WTC11 (cell line): ENCODE data around the gene TMEM198. TPM values are rescaled to one million over a fixed set of nuclear protein-coding genes. Genes with fewer than 3 reads are reported as not detected.

Source experiments
- ATAC-seq: fragments of 200-7000 bp; cut with Tn5 transposase; 2 replicates; pipeline ENCODE4 v1.10.0; 2021; ENCODE audit warnings: mild to moderate bottlenecking, moderate library complexity
- CTCF ChIA-PET: fragments of 300-600 bp; sonication (Branson Sonifier 250); formaldehyde crosslinking; loops from one replicate; lab custom pipeline; 2021; ENCODE audit warnings: antibody characterized with exemption; lab: Charles Lee
- POLR2A ChIA-PET: fragments of 350-600 bp; sonication (Branson Sonifier 250); formaldehyde crosslinking; loops from one replicate; lab custom pipeline; 2021; ENCODE audit warnings: antibody characterized with exemption; lab: Charles Lee
- DNase-seq: peaks from one replicate; pipeline ENCODE4 v3.0.0; 2021; ENCODE audit warnings: low spot score
- H3K27ac Mint-ChIP-seq: 2 replicates; pipeline ENCODE4 v1.8.0; 2021; ENCODE audit warnings: mixed read lengths
- H3K27me3 Mint-ChIP-seq: 2 replicates; pipeline ENCODE4 v1.8.0; 2021; ENCODE audit warnings: low read depth, mild to moderate bottlenecking, moderate library complexity, mixed read lengths
- H3K36me3 Mint-ChIP-seq: 2 replicates; pipeline ENCODE4 v1.8.0; 2021; ENCODE audit warnings: mixed read lengths
- H3K4me1 Mint-ChIP-seq: 2 replicates; pipeline ENCODE4 v1.8.0; 2022; ENCODE audit warnings: mixed read lengths
- H3K4me3 Mint-ChIP-seq: 2 replicates; pipeline ENCODE4 v1.8.0; 2021; ENCODE audit warnings: mild to moderate bottlenecking, moderate library complexity, mixed read lengths
- H3K9me3 Mint-ChIP-seq: 2 replicates; pipeline ENCODE4 v1.8.0; 2021; ENCODE audit warnings: mixed read lengths
- ATF2 ChIP-seq: sonication (generic); formaldehyde crosslinking; IDR thresholded peaks from 2 replicates; pipeline ENCODE4 v1.8.1; 2022; ENCODE audit warnings: low read depth, missing genetic modification reagents, borderline replicate concordance
- CDX4 ChIP-seq: fragments of 250-450 bp; sonication (Bioruptor Pico); IDR thresholded peaks from 2 replicates; pipeline ENCODE4 v1.9.0; 2021; ENCODE audit warnings: moderate library complexity, mild to moderate bottlenecking, inconsistent platforms, borderline replicate concordance
- E2F1 ChIP-seq: sonication (generic); formaldehyde crosslinking; IDR thresholded peaks from 2 replicates; pipeline ENCODE4 v1.8.0; 2022; ENCODE audit warnings: mild to moderate bottlenecking, missing genetic modification reagents
- IRF2 ChIP-seq: sonication (generic); formaldehyde crosslinking; IDR thresholded peaks from 2 replicates; pipeline ENCODE4 v1.8.0; 2022; ENCODE audit warnings: low read depth, missing genetic modification reagents, borderline replicate concordance
- MXD4 ChIP-seq: fragments of 250-450 bp; sonication (Bioruptor Pico); IDR thresholded peaks from 2 replicates; pipeline ENCODE4 v1.8.0; 2021; ENCODE audit warnings: mild to moderate bottlenecking, moderate library complexity, borderline replicate concordance
- NFYB ChIP-seq: sonication (generic); formaldehyde crosslinking; conservative IDR thresholded peaks from 2 replicates; pipeline ENCODE4 v1.8.0; 2022; ENCODE audit warnings: low read depth, missing genetic modification reagents
- NR2C2 ChIP-seq: sonication (generic); formaldehyde crosslinking; IDR thresholded peaks from 2 replicates; pipeline ENCODE4 v1.8.0; 2022; ENCODE audit warnings: mild to moderate bottlenecking, missing genetic modification reagents
- SMAD3 ChIP-seq: sonication (generic); formaldehyde crosslinking; IDR thresholded peaks from 2 replicates; pipeline ENCODE4 v1.8.0; 2022; ENCODE audit warnings: missing genetic modification reagents, mild to moderate bottlenecking, borderline replicate concordance
- SMAD4 ChIP-seq: sonication (generic); formaldehyde crosslinking; IDR thresholded peaks from 2 replicates; pipeline ENCODE4 v1.8.0; 2022; ENCODE audit warnings: mild to moderate bottlenecking, missing genetic modification reagents
- TP53 ChIP-seq: sonication (generic); formaldehyde crosslinking; IDR thresholded peaks from 2 replicates; pipeline ENCODE4 v1.8.1; 2023; ENCODE audit warnings: mild to moderate bottlenecking, missing genetic modification reagents
- ZBTB43 ChIP-seq: sonication (generic); formaldehyde crosslinking; IDR thresholded peaks from 2 replicates; pipeline ENCODE4 v1.8.1; 2023; ENCODE audit warnings: mild to moderate bottlenecking, missing genetic modification reagents
- ZNF512 ChIP-seq: sonication (generic); formaldehyde crosslinking; IDR thresholded peaks from 2 replicates; pipeline ENCODE4 v1.8.1; 2022; ENCODE audit warnings: missing genetic modification reagents, borderline replicate concordance
- total RNA-seq: library from RNA; stranded (reverse); gene quantifications from 3 replicates; pipeline ENCODE4 v1.2.3, GENCODE V29; 2021

The TMEM198 gene
- total RNA-seq, 1 experiment from 2014 or later: 7.1 TPM

- TF ChIP-seq ZBTB43 (CRISPR knock-in tag): no peak
- no peak for TF ChIP-seq NFYB (CRISPR knock-in tag)
- no peak for TF ChIP-seq ZNF512 (CRISPR knock-in tag)
Measured at GRCh38 chr2:219555956-219556355, 12.1 kb downstream of the TMEM198 start (continued).

GRCh38 chr2:219556413-219556812 lies 12.6 kb downstream of the TMEM198 start:
- H3K36me3 Mint-ChIP-seq: peaks cover 8% of the 10 kb centered on the region; the same call in 1 of the 2 replicates
- no peak for ATAC-seq

GRCh38 chr2:219557320-219557719 lies 13.5 kb downstream of the TMEM198 start:
- DNase-seq (no peak), ATAC-seq (no peak)
- peaks cover 22% of the 10 kb centered on the region for H3K27me3 Mint-ChIP-seq
- H3K9me3 Mint-ChIP-seq: no peaks in the 10 kb centered on the region
- TF ChIP-seq SMAD3 (CRISPR knock-in tag) (no peak), ATF2 (CRISPR knock-in tag) (no peak), CDX4 (CRISPR knock-in tag) (no peak), E2F1 (CRISPR knock-in tag) (no peak), TP53 (CRISPR knock-in tag) (no peak), SMAD4 (CRISPR knock-in tag) (no peak), IRF2 (CRISPR knock-in tag) (no peak)
- peaks cover 31% of the 10 kb centered on the region for H3K4me1 Mint-ChIP-seq
- CTCF ChIA-PET: interaction anchor here (7.2 kb wide), 1 partner anchor 18 kb away, joined by 86 read pairs; no protein-coding TSS in a partner anchor
- POLR2A ChIA-PET: interaction anchor here (0.7 to 1.4 kb wide), 3 partner anchors 10 to 41 kb away, joined by 3 to 4 read pairs (median 4); partner anchors contain the start of genes CHPF, STK11IP and TMEM198
- H3K36me3 Mint-ChIP-seq: peaks cover 10% of the 10 kb centered on the region
- H3K27ac Mint-ChIP-seq: no peak overlapping the region
- no peak overlapping the region for H3K4me3 Mint-ChIP-seq

More at GRCh38 chr2:219556413-219556812, 12.6 kb downstream of the TMEM198 start:
- Mint-ChIP-seq H3K27me3 (peaks cover 25% of the 10 kb centered on the region), H3K4me3 (no peak overlapping the region), H3K27ac (no peak overlapping the region), H3K4me1 (peaks cover 22% of the 10 kb centered on the region), H3K9me3 (no peaks in the 10 kb centered on the region)
- POLR2A ChIA-PET: interaction anchor here (0.7 kb wide), 1 partner anchor 11 kb away, joined by 3 read pairs; no protein-coding TSS in a partner anchor
- DNase-seq: no peak
- CTCF ChIA-PET: interaction anchor here (7.2 kb wide), 1 partner anchor 17 kb away, joined by 86 read pairs; no protein-coding TSS in a partner anchor
- TF ChIP-seq NR2C2 (CRISPR knock-in tag) (no peak), MXD4 (CRISPR knock-in tag) (no peak), SMAD3 (CRISPR knock-in tag) (no peak)
